ENCODE results near the gene MGAT4A.

- TF ChIP-seq CTCF (IDR thresholded peaks at IDR 0.05) (no peak), POLR2A (IDR thresholded peaks at IDR 0.05) (no peak), EP300 (IDR thresholded peaks at IDR 0.05) (no peak)
These were observed 13.7 kb upstream of the MGAT4A start for GRCh38 chr2:98744595-98744994.
